Sigmoid colon (tissue), 7 donors: ENCODE data around the gene COMT. TPM values are rescaled to one million over a fixed set of nuclear protein-coding genes. Genes with fewer than 3 reads are reported as not detected.

Experiments
- DNase-seq: peaks from one replicate; pipeline ENCODE4 v3.0.0-alpha.2; 2019
- H3K27ac ChIP-seq, 4 donors: fragments of 200-600 bp; sonication (generic); one replicate each; pipeline ENCODE4 v1.5.1; 2016 to 2019; ENCODE audit warnings: mild to moderate bottlenecking in 1 of 4
- H3K27me3 ChIP-seq, 3 donors: fragments of 200-600 bp; sonication (generic); one replicate each; pipeline ENCODE4 v1.5.1; 2019; ENCODE audit warnings: mild to moderate bottlenecking in 1 of 3
- H3K36me3 ChIP-seq, 4 donors: fragments of 200-600 bp; sonication (generic); one replicate each; pipeline ENCODE4 v1.5.1; 2016 to 2019
- H3K4me1 ChIP-seq, 4 donors: fragments of 200-600 bp; sonication (generic); one replicate each; pipeline ENCODE4 v1.5.1; 2017 to 2019
- H3K4me3 ChIP-seq, 4 donors: fragments of 200-600 bp; sonication (generic); one replicate each; pipeline ENCODE4 v1.5.1; 2017 to 2019; ENCODE audit warnings: mild to moderate bottlenecking in 2 of 4, moderate library complexity in 1 of 4
- H3K9me3 ChIP-seq, 4 donors: fragments of 200-600 bp in 3 of 4; sonication (generic) in 3 of 4; one replicate each; pipeline versions ENCODE4 v1.5.1 to v1.6.1; 2013 to 2019
- CTCF ChIP-seq, 4 experiments: fragments of 450-650 bp in 3 of 4; fragments of 200-600 bp in 1 of 4; IDR thresholded peaks; one replicate each; pipeline ENCODE4 v1.5.1; 2016 to 2019; ENCODE audit warnings: antibody characterized with exemption in 4 of 4, mild to moderate bottlenecking in 3 of 4, moderate library complexity in 2 of 4
- EP300 ChIP-seq, 4 donors: sonication (generic); formaldehyde crosslinking; IDR thresholded peaks; one replicate each; pipeline ENCODE4 v1.6.1; 2017; ENCODE audit warnings: antibody characterized with exemption in 4 of 4
- POLR2A ChIP-seq, 2 donors: fragments of 450-650 bp; IDR thresholded peaks; one replicate each; pipeline ENCODE4 v1.6.1; 2016; ENCODE audit warnings: antibody characterized with exemption in 2 of 2, mild to moderate bottlenecking in 2 of 2, moderate library complexity in 2 of 2
- POLR2AphosphoS5 ChIP-seq, 4 donors: sonication (generic); formaldehyde crosslinking; IDR thresholded peaks; one replicate each; pipeline ENCODE4 v1.6.1; 2017; ENCODE audit warnings: antibody characterized with exemption in 4 of 4
- WGBS, 2 donors: extraction: QIAGEN DNeasy Blood & Tissue Kit; methylation state at CpG; one replicate each; pipeline ENCODE4 v1.1.7; 2013; 5-methylcytosine and 5-hydroxymethylcytosine counted together
- intact Hi-C: fragments of 100-400 bp; cut with DNase I; formaldehyde crosslinking; loops from one replicate; pipeline ENCODE4 v1.15.1; 2023
- polyA plus RNA-seq, 3 donors: library from polyadenylated mRNA; stranded (reverse); fragments of 200-250 nt; gene quantifications; one replicate each; pipeline ENCODE4 v1.2.3, GENCODE V29; 2013
- total RNA-seq, 4 donors: library from RNA; depleted of rRNA; stranded (reverse); fragments of >200 nt; gene quantifications; one replicate each; pipeline ENCODE4 v1.1.0, GENCODE V29; 2016
- donor health status: healthy with polysubstance abuse.
- donor health status: Bipolar disorder and iron deficiency.
- donor health status: healthy.

The COMT gene
- total and polyA plus RNA-seq, 7 donors, result 62.5 to 162 (median 106) TPM

DNA sequence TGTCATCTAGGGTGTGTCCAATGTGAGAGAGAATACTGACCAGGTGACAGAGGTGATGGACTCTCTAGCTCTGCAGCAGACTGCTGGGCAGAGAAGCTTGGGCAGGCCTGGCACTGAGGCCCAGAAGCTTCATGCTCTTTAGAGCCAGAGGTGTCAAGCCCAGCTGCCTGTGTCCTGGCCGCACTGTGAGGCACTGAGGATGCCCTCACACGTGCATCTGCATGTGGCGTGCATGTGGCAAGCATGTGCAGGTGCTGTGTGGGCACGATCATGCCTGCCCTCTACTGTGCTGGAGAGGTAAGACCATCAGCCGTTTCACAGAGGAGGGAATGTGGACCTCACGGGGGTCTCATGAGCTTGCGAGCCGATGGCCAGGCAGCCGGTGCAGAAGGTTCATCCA, 15.9 kb downstream of the COMT start:
- intact Hi-C loops, result loop anchor here (10.0 kb wide), 1 partner anchor 157 kb away; the partner anchor contains the start of genes RANBP1 and TRMT2A
- Histone ChIP-seq H3K27me3 (no peaks in the 10 kb centered on the region), H3K4me1 (peaks cover 0 to 56% (median 43%) of the 10 kb centered on the region in 4 donors), H3K27ac (no peak overlapping the region), H3K36me3 (no peaks in the 10 kb centered on the region), H3K9me3 (no peaks in the 10 kb centered on the region), H3K4me3 (no peak overlapping the region)
- WGBS, 2 donors, result 90 to 93% methylated on average over 9 of the region's 9 CpGs
- DNase-seq, result peak; percentile 66
- TF ChIP-seq EP300 (IDR thresholded peaks at IDR 0.05) (no peak), CTCF (IDR thresholded peaks at IDR 0.05) (no peak), POLR2AphosphoS5 (IDR thresholded peaks at IDR 0.05) (peak in 1 of 4 donors; percentile 14), POLR2A (IDR thresholded peaks at IDR 0.05) (no peak)

- Histone ChIP-seq H3K36me3 (peaks cover 0 to 2% (median 0%) of the 10 kb centered on the region in 4 donors), H3K4me3 (peak overlapping the region in 1 of 4 donors; percentile 30), H3K27ac (peak overlapping the region; percentile 55 to 69 (median 68)), H3K9me3 (no peaks in the 10 kb centered on the region), H3K27me3 (no peaks in the 10 kb centered on the region), H3K4me1 (peaks cover 0 to 58% (median 43%) of the 10 kb centered on the region in 4 donors)
- intact Hi-C loops, result loop anchor here (10.0 kb wide), 1 partner anchor 156 kb away; the partner anchor contains the start of genes RANBP1 and TRMT2A
- DNase-seq, result peak; percentile 75
- TF ChIP-seq CTCF (IDR thresholded peaks at IDR 0.05) (no peak), EP300 (IDR thresholded peaks at IDR 0.05) (no peak), POLR2A (IDR thresholded peaks at IDR 0.05) (no peak), POLR2AphosphoS5 (IDR thresholded peaks at IDR 0.05) (no peak)
- WGBS, 2 donors, result 81 to 85% methylated on average over 19 of the region's 19 CpGs
Measured at GRCh38 chr22:19958083-19959042, 16.8 kb downstream of the COMT start.

DNA sequence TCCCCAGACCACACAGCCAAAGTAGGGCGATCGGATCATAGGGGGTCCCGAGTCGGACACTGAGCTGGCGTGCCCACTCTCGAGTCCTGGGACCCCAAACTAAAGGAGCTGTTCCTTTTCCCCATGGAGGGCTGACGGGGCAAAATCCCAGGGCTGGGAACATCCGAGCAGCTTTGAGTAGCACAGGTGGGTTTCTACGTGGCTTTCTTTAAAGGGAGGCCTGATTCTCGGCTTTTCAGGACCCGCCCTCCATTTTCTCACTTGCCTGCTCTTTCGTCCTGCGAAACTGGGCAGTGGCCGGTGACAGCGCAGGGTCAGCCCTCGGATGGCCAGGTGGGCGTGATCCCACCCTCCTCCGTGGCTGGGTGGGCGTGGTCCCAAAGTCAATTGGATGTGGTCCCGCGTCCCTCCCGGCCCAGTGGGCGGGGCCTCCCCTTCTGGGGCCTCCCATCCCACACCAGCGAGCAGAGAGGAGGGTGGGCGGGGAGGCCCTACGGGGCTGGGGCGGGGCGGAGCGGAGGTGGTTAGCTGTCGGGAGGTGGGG, 17.5 kb downstream of the COMT start:
- Histone ChIP-seq H3K27ac (peak overlapping the region; percentile 55 to 69 (median 68)), H3K4me3 (peak overlapping the region in 3 of 4 donors; percentile 4 to 40 (median 30)), H3K4me1 (peaks cover 0 to 51% (median 38%) of the 10 kb centered on the region in 4 donors), H3K27me3 (no peaks in the 10 kb centered on the region), H3K9me3 (no peaks in the 10 kb centered on the region), H3K36me3 (peaks cover 0 to 9% (median 2%) of the 10 kb centered on the region in 4 donors)
- no peak for TF ChIP-seq EP300 (IDR thresholded peaks at IDR 0.05)
- no peak for TF ChIP-seq POLR2A (IDR thresholded peaks at IDR 0.05)
- no peak for TF ChIP-seq CTCF (IDR thresholded peaks at IDR 0.05)
- peak in 1 of 4 donors; percentile 6 for TF ChIP-seq POLR2AphosphoS5 (IDR thresholded peaks at IDR 0.05)
- WGBS, 2 donors, result 24 to 47% methylated on average over 30 of the region's 30 CpGs
- DNase-seq, result peak; percentile 88
- intact Hi-C loops, result loop anchor here (10.0 kb wide), 1 partner anchor 156 kb away; the partner anchor contains the start of genes RANBP1 and TRMT2A

- peak overlapping the region in 3 of 4 donors; percentile 4 to 40 (median 30) for H3K4me3 ChIP-seq
Measured at GRCh38 chr22:19959587-19960490, 18.3 kb downstream of the COMT start.

More at GRCh38 chr22:19959587-19960490, 18.3 kb downstream of the COMT start:
- H3K27me3 ChIP-seq, result no peaks in the 10 kb centered on the region
- H3K27ac ChIP-seq, result peak overlapping the region; percentile 55 to 69 (median 68)
- peaks cover 0 to 16% (median 4%) of the 10 kb centered on the region in 4 donors for H3K36me3 ChIP-seq
- WGBS, 2 donors, result 20 to 55% methylated on average over 13 of the region's 13 CpGs
- peaks cover 0 to 51% (median 37%) of the 10 kb centered on the region in 4 donors for H3K4me1 ChIP-seq
- TF ChIP-seq EP300 (IDR thresholded peaks at IDR 0.05) (no peak), CTCF (IDR thresholded peaks at IDR 0.05) (no peak), POLR2A (IDR thresholded peaks at IDR 0.05) (no peak), POLR2AphosphoS5 (IDR thresholded peaks at IDR 0.05) (no peak)
- DNase-seq, result peak; percentile 65
- intact Hi-C loops, result loop anchor here (10.0 kb wide), 1 partner anchor 155 kb away; the partner anchor contains the start of genes RANBP1 and TRMT2A
- no peaks in the 10 kb centered on the region for H3K9me3 ChIP-seq
